Stimulated activated naive CD4-positive, alpha-beta T cell treated with Interleukin-2 at 50 U/mL for 16 hours (primary cell): ENCODE data around the gene EPB41L2.

Source experiments
- DNase-seq: peaks from one replicate; lab custom pipeline; 2025; lab: John Stamatoyannopoulos, UW

The EPB41L2 gene

GRCh38 chr6:131061751-131062119, 1.3 kb downstream of the EPB41L2 start:
- DNase-seq: no peak

GRCh38 chr6:131061041-131061750, 1.8 kb downstream of the EPB41L2 start:
- no peak for DNase-seq

- DNase-seq: no peak
Measured at GRCh38 chr6:131060311-131060710, 2.7 kb downstream of the EPB41L2 start.

GRCh38 chr6:131059486-131059885, 3.6 kb downstream of the EPB41L2 start:
- DNase-seq: no peak

GRCh38 chr6:131058236-131058635, 4.8 kb downstream of the EPB41L2 start:
- no peak for DNase-seq

- no peak for DNase-seq
Measured at GRCh38 chr6:131054392-131055250, 8.4 kb downstream of the EPB41L2 start.

- DNase-seq: no peak
Measured at GRCh38 chr6:131053546-131054240, 9.4 kb downstream of the EPB41L2 start.

GRCh38 chr6:131052181-131052580, 10.9 kb downstream of the EPB41L2 start:
- DNase-seq: no peak

GRCh38 chr6:131051341-131051740, 11.7 kb downstream of the EPB41L2 start:
- DNase-seq: no peak

- DNase-seq: no peak
Measured at GRCh38 chr6:131049608-131050007, 13.4 kb downstream of the EPB41L2 start.

- no peak for DNase-seq
Measured at GRCh38 chr6:131048933-131049515, 14.0 kb downstream of the EPB41L2 start.

- DNase-seq: no peak
Measured at GRCh38 chr6:131048459-131048858, 14.6 kb downstream of the EPB41L2 start.

GRCh38 chr6:131045139-131045538, 17.9 kb downstream of the EPB41L2 start:
- DNase-seq: no peak

- DNase-seq: no peak
Measured at GRCh38 chr6:131043902-131044447, 19.1 kb downstream of the EPB41L2 start.

GRCh38 chr6:131042664-131043063, 20.4 kb downstream of the EPB41L2 start:
- DNase-seq: no peak

- DNase-seq: no peak
Measured at GRCh38 chr6:131041814-131042213, 21.2 kb downstream of the EPB41L2 start.

- no peak for DNase-seq
Measured at GRCh38 chr6:131040866-131041265, 22.2 kb downstream of the EPB41L2 start.

GRCh38 chr6:131039345-131039680, 23.7 kb downstream of the EPB41L2 start:
- DNase-seq: no peak

- no peak for DNase-seq
Measured at GRCh38 chr6:131038597-131039344, 24.3 kb downstream of the EPB41L2 start.

GRCh38 chr6:131037194-131037897, 25.7 kb downstream of the EPB41L2 start:
- DNase-seq: no peak

- DNase-seq: no peak
Measured at GRCh38 chr6:131036601-131037000, 26.4 kb downstream of the EPB41L2 start.
